Gastrocnemius medialis (tissue), 4 donors: ENCODE data around the gene GPC4.

Experiments used
- CTCF ChIP-seq, 5 experiments: fragments of 450-650 bp in 3 of 5; fragments of 200-600 bp in 2 of 5; sonication (generic) in 2 of 5; IDR thresholded peaks in 4 of 5; conservative IDR thresholded peaks in 1 of 5; 1 replicate in 4 of 5; 2 replicates in 1 of 5; pipeline ENCODE4 v1.5.1; 2016 to 2019; ENCODE audit warnings: antibody characterized with exemption in 5 of 5, mild to moderate bottlenecking in 3 of 5, moderate library complexity in 3 of 5
- POLR2A ChIP-seq, 2 donors: fragments of 450-650 bp; IDR thresholded peaks; one replicate each; pipeline ENCODE4 v1.6.1; 2017; ENCODE audit warnings: antibody characterized with exemption in 2 of 2, mild to moderate bottlenecking in 2 of 2, moderate library complexity in 2 of 2

- no peak for TF ChIP-seq CTCF (IDR thresholded peaks at IDR 0.05 in 4 of 5, conservative IDR thresholded peaks at IDR 0.05 in 1 of 5)
- no peak for TF ChIP-seq POLR2A (IDR thresholded peaks at IDR 0.05)
Measured at GRCh38 chrX:133444196-133444595, 28.9 kb upstream of the GPC4 start.
